ENCODE data around the gene USH2A.
"Not testable (repeated sequence)": the region's sequence is repeated elsewhere in the genome, so short reads cannot be mapped to it uniquely, and the experiment has no call there.

The USH2A gene

GRCh38 chr1:216390956-216391355, 32.3 kb downstream of the USH2A start:
- no peak for DNase-seq

GRCh38 chr1:216389774-216390173, 33.5 kb downstream of the USH2A start:
- no peak for DNase-seq

GRCh38 chr1:216388558-216388957, 34.7 kb downstream of the USH2A start:
- DNase-seq: no peak

GRCh38 chr1:216387782-216388181, 35.5 kb downstream of the USH2A start:
- DNase-seq: no peak

GRCh38 chr1:216379441-216379840, 43.8 kb downstream of the USH2A start:
- DNase-seq: no peak

GRCh38 chr1:216368249-216368648, 55.0 kb downstream of the USH2A start:
- no peak for DNase-seq

- no peak for DNase-seq
Measured at GRCh38 chr1:216366979-216367378, 56.3 kb downstream of the USH2A start.

GRCh38 chr1:216356945-216357344, 66.3 kb downstream of the USH2A start:
- no peak for DNase-seq

- no peak for DNase-seq
Measured at GRCh38 chr1:216350186-216350585, 73.1 kb downstream of the USH2A start.

- DNase-seq: no peak
Measured at GRCh38 chr1:216346526-216346925, 76.7 kb downstream of the USH2A start.

- not testable (repeated sequence) for DNase-seq
Measured at GRCh38 chr1:216340542-216340941, 82.7 kb downstream of the USH2A start.

GRCh38 chr1:216332462-216332861, 90.8 kb downstream of the USH2A start:
- no peak for DNase-seq

- no peak for DNase-seq
Measured at GRCh38 chr1:216332003-216332402, 91.2 kb downstream of the USH2A start.

- no peak for DNase-seq
Measured at GRCh38 chr1:216331211-216331610, 92.0 kb downstream of the USH2A start.

GRCh38 chr1:216330262-216330661, 93.0 kb downstream of the USH2A start:
- DNase-seq: no peak

GRCh38 chr1:216325946-216326345, 97.3 kb downstream of the USH2A start:
- no peak for DNase-seq

- DNase-seq: no peak
Measured at GRCh38 chr1:216325336-216325735, 97.9 kb downstream of the USH2A start.

GRCh38 chr1:216323344-216323743, 99.9 kb downstream of the USH2A start:
- no peak for DNase-seq

GRCh38 chr1:216314379-216315095, 108.7 kb downstream of the USH2A start:
- DNase-seq: no peak

GRCh38 chr1:216310776-216311175, 112.5 kb downstream of the USH2A start:
- no peak for DNase-seq

- DNase-seq: no peak
Measured at GRCh38 chr1:216306830-216307229, 116.4 kb downstream of the USH2A start.

- no peak for DNase-seq
Measured at GRCh38 chr1:216303690-216304089, 119.6 kb downstream of the USH2A start.

GRCh38 chr1:216293683-216294082, 129.6 kb downstream of the USH2A start:
- DNase-seq: no peak

GRCh38 chr1:216290074-216290473, 133.2 kb downstream of the USH2A start:
- DNase-seq: no peak

GRCh38 chr1:216285052-216285451, 138.2 kb downstream of the USH2A start:
- DNase-seq: no peak
